ENCODE data around the gene RALGPS2.

DNA sequence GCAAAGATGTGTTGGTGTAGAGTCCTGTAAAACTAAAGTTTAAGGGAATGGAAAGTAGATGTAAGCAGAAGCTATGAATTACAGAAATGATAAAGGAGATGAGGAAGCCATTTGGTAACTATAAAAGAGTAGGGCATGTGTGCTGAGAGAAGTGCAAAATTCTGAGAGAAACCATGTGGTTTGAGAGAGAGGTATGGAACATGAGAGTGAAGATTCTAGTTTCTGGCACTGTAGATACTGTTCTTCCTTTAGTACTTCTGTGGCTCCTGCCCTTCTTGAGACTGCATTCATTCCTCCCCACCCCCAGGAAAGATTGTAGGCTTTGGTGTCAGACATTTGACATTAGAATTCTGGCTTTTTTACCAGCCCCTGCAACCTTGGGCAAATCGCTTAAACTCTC, 15.4 kb downstream of the RALGPS2 start:
- TF ChIP-seq CTCF (conservative IDR thresholded peaks at IDR 0.05; ENCODE audit: low read depth, low read length) (no peak), EZH2 (IDR thresholded peaks at IDR 0.05; ENCODE audit: low read length, unreplicated experiment) (no peak)

Measured in PC-3 (cell line).